Panc1 (cell line): ENCODE measurements around the gene LRMDA. TPM values are rescaled to one million over a fixed set of nuclear protein-coding genes. Genes with fewer than 3 reads are reported as not detected.

ENCODE experiments used
- ATAC-seq: fragments of 200-7000 bp; cut with Tn5 transposase; 2 replicates; pipeline ENCODE4 v1.9.1; 2020; ENCODE audit warnings: mild to moderate bottlenecking, moderate library complexity
- BruUV-seq: library from RNA; stranded (reverse); fragments of 400-500 nt; replicated peaks from 2 replicates; lab custom pipeline; 2021; lab: Mats Ljungman, UMichigan
- CTCF ChIA-PET: fragments of 300-600 bp; sonication (Branson Sonifier 250); formaldehyde crosslinking; loops from one replicate; lab custom pipeline; 2022; ENCODE audit warnings: antibody characterized with exemption; lab: Charles Lee
- POLR2A ChIA-PET: fragments of 300-600 bp; sonication (Branson Sonifier 250); formaldehyde crosslinking; loops from one replicate; lab custom pipeline; 2022; ENCODE audit warnings: antibody characterized with exemption; lab: Charles Lee
- DNase-seq: peaks from one replicate; pipeline ENCODE4 v3.0.0-alpha.2; 2010; ENCODE audit warnings: low read depth, low spot score
- H3K27ac ChIP-seq: 2 replicates; pipeline ENCODE4 v1.5.1; 2011; ENCODE audit warnings: mild to moderate bottlenecking, low read length, inconsistent platforms
- H3K27me3 ChIP-seq: fragments of 200-500 bp; sonication (Bioruptor generic); 2 replicates; pipeline ENCODE4 v1.6.0; 2014; ENCODE audit warnings: low read length, inconsistent platforms; ENCODE audit not compliant: control insufficient read depth, insufficient read depth
- H3K36me3 ChIP-seq: fragments of 200-500 bp; sonication (Bioruptor generic); 2 replicates; pipeline ENCODE4 v1.5.1; 2014; ENCODE audit warnings: inconsistent platforms, mild to moderate bottlenecking, low read length, moderate library complexity; ENCODE audit not compliant: control insufficient read depth, insufficient read depth
- H3K4me1 ChIP-seq: 2 replicates; pipeline ENCODE4 v1.5.1; 2011; ENCODE audit warnings: inconsistent platforms, mild to moderate bottlenecking, low read length, moderate library complexity; ENCODE audit not compliant: control insufficient read depth, insufficient read depth
- H3K4me3 ChIP-seq, 2 experiments: 2 replicates each; pipeline ENCODE4 v1.5.1; 2011 to 2012; ENCODE audit warnings: low read depth in 2 of 2, low read length in 2 of 2, mild to moderate bottlenecking in 2 of 2, inconsistent platforms in 1 of 2, moderate library complexity in 1 of 2
- H3K9me3 ChIP-seq: fragments of 200-500 bp; sonication (Bioruptor generic); 2 replicates; pipeline ENCODE4 v1.5.1; 2014; ENCODE audit warnings: low read depth, mild to moderate bottlenecking, inconsistent platforms, low read length, moderate library complexity; ENCODE audit not compliant: control insufficient read depth, insufficient read depth
- POLR2AphosphoS5 ChIP-seq: IDR thresholded peaks from 2 replicates; pipeline ENCODE4 v1.6.1; 2012; ENCODE audit warnings: mild to moderate bottlenecking, low read depth, low read length, moderate library complexity
- SIN3A ChIP-seq: IDR thresholded peaks from 2 replicates; pipeline ENCODE4 v1.6.1; 2012; ENCODE audit warnings: low read depth, mild to moderate bottlenecking, low read length, moderate library complexity, borderline replicate concordance; ENCODE audit not compliant: insufficient read depth
- TCF7L2 ChIP-seq: IDR thresholded peaks from 2 replicates; pipeline ENCODE4 v1.6.1; 2011; ENCODE audit warnings: mild to moderate bottlenecking, low read depth, low read length, inconsistent platforms
- in situ Hi-C: cut with HindIII; loops from 2 replicates; pipeline ENCODE4 v1.10.0; 2016; ENCODE audit warnings: low sequenced_read_pairs, low pct_unique_long_range_greater_than_20kb
- intact Hi-C: fragments of 100-400 bp; cut with micrococcal nuclease; formaldehyde crosslinking; loops from one replicate; pipeline ENCODE4 v1.10.0; 2022; ENCODE audit not compliant: unreplicated experiment
- total RNA-seq: library from RNA; stranded (reverse); gene quantifications from one replicate; pipeline ENCODE4 v1.2.1, GENCODE V29; 2021; ENCODE audit not compliant: unreplicated experiment
- TF ChIP-seq, protein P1 (sequence below), 2 experiments: IDR thresholded peaks; 2 replicates each; pipeline ENCODE4 v1.6.1; 2011 to 2012; ENCODE audit warnings: low read depth in 2 of 2, control low read depth in 1 of 2, low read length in 1 of 2, mild to moderate bottlenecking in 1 of 2, moderate library complexity in 1 of 2; ENCODE audit not compliant: insufficient read depth in 1 of 2
- TF ChIP-seq, protein P2 (sequence below): fragments of 450-650 bp; IDR thresholded peaks from 2 replicates; pipeline ENCODE4 v1.5.1; 2017; ENCODE audit warnings: mild to moderate bottlenecking

The LRMDA gene
- total RNA-seq, 1 experiment from 2014 or later = 1.2 TPM

DNA sequence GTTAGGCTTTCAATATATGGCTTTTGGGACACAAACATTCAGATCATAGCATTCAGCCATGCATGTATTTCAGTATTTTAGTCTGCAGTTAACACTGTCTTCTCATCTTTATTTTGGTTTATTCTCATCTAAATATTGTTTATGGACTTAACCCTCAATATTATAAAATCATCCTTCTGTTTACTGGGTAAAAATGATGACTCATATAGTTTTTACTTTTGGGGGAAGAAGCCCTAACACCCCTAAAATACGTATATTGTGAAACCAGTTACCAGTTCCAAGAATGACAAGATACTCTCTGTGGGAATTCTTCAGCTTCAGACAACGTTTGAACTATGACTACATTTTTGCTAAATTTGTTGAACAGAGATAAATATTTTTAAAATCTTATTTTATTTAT is 505.4 kb downstream of the LRMDA start:
- in situ Hi-C loops = no loop called here
- CTCF ChIA-PET = no interaction called here
- POLR2A ChIA-PET = no interaction called here
- H3K27me3 ChIP-seq = peaks cover 3% of the 10 kb centered on the region; the same call in 1 of the 2 replicates
- DNase-seq (no peak), ATAC-seq (no peak)
- H3K4me3 ChIP-seq = no peak overlapping the region
- H3K36me3 ChIP-seq = no peaks in the 10 kb centered on the region
- no TSS peak for BruUV-seq
- intact Hi-C loops = no loop called here
- no peak overlapping the region for H3K27ac ChIP-seq
- TF ChIP-seq POLR2AphosphoS5 = no peak
- TF ChIP-seq SIN3A = no peak
- TF ChIP-seq, protein P1, sequence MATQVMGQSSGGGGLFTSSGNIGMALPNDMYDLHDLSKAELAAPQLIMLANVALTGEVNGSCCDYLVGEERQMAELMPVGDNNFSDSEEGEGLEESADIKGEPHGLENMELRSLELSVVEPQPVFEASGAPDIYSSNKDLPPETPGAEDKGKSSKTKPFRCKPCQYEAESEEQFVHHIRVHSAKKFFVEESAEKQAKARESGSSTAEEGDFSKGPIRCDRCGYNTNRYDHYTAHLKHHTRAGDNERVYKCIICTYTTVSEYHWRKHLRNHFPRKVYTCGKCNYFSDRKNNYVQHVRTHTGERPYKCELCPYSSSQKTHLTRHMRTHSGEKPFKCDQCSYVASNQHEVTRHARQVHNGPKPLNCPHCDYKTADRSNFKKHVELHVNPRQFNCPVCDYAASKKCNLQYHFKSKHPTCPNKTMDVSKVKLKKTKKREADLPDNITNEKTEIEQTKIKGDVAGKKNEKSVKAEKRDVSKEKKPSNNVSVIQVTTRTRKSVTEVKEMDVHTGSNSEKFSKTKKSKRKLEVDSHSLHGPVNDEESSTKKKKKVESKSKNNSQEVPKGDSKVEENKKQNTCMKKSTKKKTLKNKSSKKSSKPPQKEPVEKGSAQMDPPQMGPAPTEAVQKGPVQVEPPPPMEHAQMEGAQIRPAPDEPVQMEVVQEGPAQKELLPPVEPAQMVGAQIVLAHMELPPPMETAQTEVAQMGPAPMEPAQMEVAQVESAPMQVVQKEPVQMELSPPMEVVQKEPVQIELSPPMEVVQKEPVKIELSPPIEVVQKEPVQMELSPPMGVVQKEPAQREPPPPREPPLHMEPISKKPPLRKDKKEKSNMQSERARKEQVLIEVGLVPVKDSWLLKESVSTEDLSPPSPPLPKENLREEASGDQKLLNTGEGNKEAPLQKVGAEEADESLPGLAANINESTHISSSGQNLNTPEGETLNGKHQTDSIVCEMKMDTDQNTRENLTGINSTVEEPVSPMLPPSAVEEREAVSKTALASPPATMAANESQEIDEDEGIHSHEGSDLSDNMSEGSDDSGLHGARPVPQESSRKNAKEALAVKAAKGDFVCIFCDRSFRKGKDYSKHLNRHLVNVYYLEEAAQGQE (IDR thresholded peaks at IDR 0.05; ENCODE audit: insufficient read depth in 1 of 2, low read depth in 2 of 2, low read length in 1 of 2) = no peak
- TF ChIP-seq TCF7L2 = no peak
- TF ChIP-seq, protein P2, sequence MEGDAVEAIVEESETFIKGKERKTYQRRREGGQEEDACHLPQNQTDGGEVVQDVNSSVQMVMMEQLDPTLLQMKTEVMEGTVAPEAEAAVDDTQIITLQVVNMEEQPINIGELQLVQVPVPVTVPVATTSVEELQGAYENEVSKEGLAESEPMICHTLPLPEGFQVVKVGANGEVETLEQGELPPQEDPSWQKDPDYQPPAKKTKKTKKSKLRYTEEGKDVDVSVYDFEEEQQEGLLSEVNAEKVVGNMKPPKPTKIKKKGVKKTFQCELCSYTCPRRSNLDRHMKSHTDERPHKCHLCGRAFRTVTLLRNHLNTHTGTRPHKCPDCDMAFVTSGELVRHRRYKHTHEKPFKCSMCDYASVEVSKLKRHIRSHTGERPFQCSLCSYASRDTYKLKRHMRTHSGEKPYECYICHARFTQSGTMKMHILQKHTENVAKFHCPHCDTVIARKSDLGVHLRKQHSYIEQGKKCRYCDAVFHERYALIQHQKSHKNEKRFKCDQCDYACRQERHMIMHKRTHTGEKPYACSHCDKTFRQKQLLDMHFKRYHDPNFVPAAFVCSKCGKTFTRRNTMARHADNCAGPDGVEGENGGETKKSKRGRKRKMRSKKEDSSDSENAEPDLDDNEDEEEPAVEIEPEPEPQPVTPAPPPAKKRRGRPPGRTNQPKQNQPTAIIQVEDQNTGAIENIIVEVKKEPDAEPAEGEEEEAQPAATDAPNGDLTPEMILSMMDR = no peak
- no peaks in the 10 kb centered on the region for H3K9me3 ChIP-seq
- H3K4me1 ChIP-seq = no peaks in the 10 kb centered on the region

DNA sequence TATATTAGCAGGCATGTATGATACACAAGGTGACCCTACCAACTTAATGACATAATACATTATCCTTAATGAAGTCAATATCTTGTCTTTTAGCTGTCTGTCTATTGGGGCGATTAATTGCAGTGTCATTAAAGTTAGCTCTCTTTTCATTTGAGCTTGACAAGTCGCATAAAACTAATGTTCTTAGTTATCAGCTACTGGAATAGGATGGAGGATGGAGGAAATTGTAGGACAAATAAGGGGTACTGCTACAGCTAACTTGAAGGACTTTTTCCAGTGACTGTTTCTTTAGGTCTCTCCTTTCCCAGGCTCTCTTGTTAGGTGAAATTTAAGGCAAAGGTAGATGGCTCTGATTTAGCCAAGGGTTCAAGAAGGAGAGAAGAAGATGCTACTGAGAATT is 506.4 kb downstream of the LRMDA start:
- POLR2A ChIA-PET = no interaction called here
- DNase-seq (no peak), ATAC-seq (no peak)
- no TSS peak for BruUV-seq
- TF ChIP-seq TCF7L2 = no peak
- TF ChIP-seq, protein P1 (IDR thresholded peaks at IDR 0.05; ENCODE audit: insufficient read depth in 1 of 2, low read depth in 2 of 2, low read length in 1 of 2) = no peak
- TF ChIP-seq, protein P2 = no peak
- TF ChIP-seq POLR2AphosphoS5 = no peak
- TF ChIP-seq SIN3A = no peak
- intact Hi-C loops (no loop called here), in situ Hi-C loops (no loop called here)
- CTCF ChIA-PET = no interaction called here
- H3K9me3 ChIP-seq = no peaks in the 10 kb centered on the region
- H3K36me3 ChIP-seq = no peaks in the 10 kb centered on the region
- H3K4me3 ChIP-seq = no peak overlapping the region
- H3K4me1 ChIP-seq = no peaks in the 10 kb centered on the region
- H3K27ac ChIP-seq = no peak overlapping the region
- peaks cover 3% of the 10 kb centered on the region; the same call in 1 of the 2 replicates for H3K27me3 ChIP-seq
